Natural killer cell treated with Interleukin-12 subunit alpha and Interleukin-12 subunit beta and Interleukin-15 and Interleukin-18, amount 100 ng/mL, for 72 hours (primary cell): ENCODE measurements around the gene EXOSC10. TPM values are rescaled to one million over a fixed set of nuclear protein-coding genes. Genes with fewer than 3 reads are reported as not detected.
"Not testable (repeated sequence)": the region's sequence is repeated elsewhere in the genome, so short reads cannot be mapped to it uniquely, and the experiment has no call there.

Experiments used
- ATAC-seq, 2 donors: fragments of 150-1000 bp; cut with Tn5 transposase in 1 of 2; sonication (Bioruptor Pico), chemical (Tn5 transposase) in 1 of 2; 2 replicates each; pipeline ENCODE4 v1.10.0; 2021
- DNase-seq: peaks from one replicate; pipeline ENCODE4 v3.0.0; 2022; ENCODE audit warnings: low spot score
- H3K27ac Mint-ChIP-seq, 2 donors: 1 replicate in 1 of 2; 2 replicates in 1 of 2; pipeline ENCODE4 v1.8.0; 2022; ENCODE audit warnings: mixed read lengths in 2 of 2, mild to moderate bottlenecking in 1 of 2, moderate library complexity in 1 of 2
- H3K27me3 Mint-ChIP-seq, 2 donors: 1 replicate in 1 of 2; 2 replicates in 1 of 2; pipeline ENCODE4 v1.8.0; 2022; ENCODE audit warnings: mixed read lengths in 2 of 2
- H3K36me3 Mint-ChIP-seq: one replicate; pipeline ENCODE4 v1.8.0; 2022; ENCODE audit warnings: mixed read lengths
- H3K4me1 Mint-ChIP-seq, 2 donors: 1 replicate in 1 of 2; 2 replicates in 1 of 2; pipeline ENCODE4 v1.8.0; 2022; ENCODE audit warnings: low read depth in 2 of 2, mixed read lengths in 2 of 2, mild to moderate bottlenecking in 1 of 2
- H3K4me3 Mint-ChIP-seq: one replicate; pipeline ENCODE4 v1.8.0; 2022; ENCODE audit warnings: mixed read lengths
- H3K9me3 Mint-ChIP-seq: 2 replicates; pipeline ENCODE4 v1.8.0; 2022; ENCODE audit warnings: mixed read lengths
- total RNA-seq, 2 donors: library from RNA; stranded (reverse); gene quantifications; one replicate each; pipeline ENCODE4 v1.2.3, GENCODE V29; 2022

The EXOSC10 gene
- total RNA-seq, 2 donors from 2014 or later, result 69.6 to 120 TPM

GRCh38 chr1:11039351-11040104 is 60.1 kb downstream of the EXOSC10 start:
- no peak overlapping the region for H3K4me3 Mint-ChIP-seq
- H3K4me1 Mint-ChIP-seq, result no peaks in the 10 kb centered on the region
- no peaks in the 10 kb centered on the region for H3K27me3 Mint-ChIP-seq
- no peaks in the 10 kb centered on the region for H3K9me3 Mint-ChIP-seq
- H3K36me3 Mint-ChIP-seq, result no peaks in the 10 kb centered on the region
- DNase-seq, result no peak
- no peak for ATAC-seq
- no peak overlapping the region for H3K27ac Mint-ChIP-seq

GRCh38 chr1:11037740-11038182 is 61.9 kb downstream of the EXOSC10 start:
- H3K27me3 Mint-ChIP-seq, result no peaks in the 10 kb centered on the region
- ATAC-seq, result peak; percentile 87 to 89

GRCh38 chr1:11037019-11037739 is 62.5 kb downstream of the EXOSC10 start:
- not testable (repeated sequence) for DNase-seq

More at GRCh38 chr1:11037740-11038182, 61.9 kb downstream of the EXOSC10 start:
- no peak overlapping the region for H3K4me3 Mint-ChIP-seq
- no peaks in the 10 kb centered on the region for H3K36me3 Mint-ChIP-seq
- H3K27ac Mint-ChIP-seq, result no peak overlapping the region
- H3K4me1 Mint-ChIP-seq, result no peaks in the 10 kb centered on the region
- no peaks in the 10 kb centered on the region for H3K9me3 Mint-ChIP-seq
- peak; percentile 86 for DNase-seq

GRCh38 chr1:11031624-11032262 is 67.9 kb downstream of the EXOSC10 start:
- ATAC-seq (no peak), DNase-seq (no peak)
- Mint-ChIP-seq H3K9me3 (no peaks in the 10 kb centered on the region), H3K27ac (no peak overlapping the region), H3K36me3 (peaks cover 4% of the 10 kb centered on the region), H3K27me3 (no peaks in the 10 kb centered on the region), H3K4me1 (peaks cover 0 to 3% of the 10 kb centered on the region in 2 donors), H3K4me3 (no peak overlapping the region)

More at GRCh38 chr1:11037019-11037739, 62.5 kb downstream of the EXOSC10 start:
- H3K4me3 Mint-ChIP-seq, H3K36me3 Mint-ChIP-seq, H3K9me3 Mint-ChIP-seq, ATAC-seq, H3K4me1 Mint-ChIP-seq, H3K27me3 Mint-ChIP-seq, H3K27ac Mint-ChIP-seq: not testable (repeated sequence)

- peak overlapping the region in 1 of 2 donors; percentile 66 for H3K27ac Mint-ChIP-seq
- H3K4me1 Mint-ChIP-seq, result peaks cover 0 to 5% of the 10 kb centered on the region in 2 donors
- ATAC-seq (no peak), DNase-seq (no peak)
- no peaks in the 10 kb centered on the region for H3K9me3 Mint-ChIP-seq
- no peak overlapping the region for H3K4me3 Mint-ChIP-seq
- H3K27me3 Mint-ChIP-seq, result no peaks in the 10 kb centered on the region
- H3K36me3 Mint-ChIP-seq, result peaks cover 4% of the 10 kb centered on the region
These were observed 68.8 kb downstream of the EXOSC10 start for GRCh38 chr1:11030865-11031264.

GRCh38 chr1:11028018-11028417 is 71.7 kb downstream of the EXOSC10 start:
- peaks cover 20% of the 10 kb centered on the region for H3K36me3 Mint-ChIP-seq
- no peaks in the 10 kb centered on the region for H3K27me3 Mint-ChIP-seq
- no peaks in the 10 kb centered on the region for H3K9me3 Mint-ChIP-seq
- H3K4me3 Mint-ChIP-seq, result no peak overlapping the region
- ATAC-seq (no peak), DNase-seq (no peak)
- peaks cover 16 to 17% of the 10 kb centered on the region in 2 donors for H3K4me1 Mint-ChIP-seq
- H3K27ac Mint-ChIP-seq, result no peak overlapping the region

GRCh38 chr1:11027316-11027715 is 72.4 kb downstream of the EXOSC10 start:
- Mint-ChIP-seq H3K9me3 (no peaks in the 10 kb centered on the region), H3K27me3 (no peaks in the 10 kb centered on the region), H3K36me3 (peaks cover 26% of the 10 kb centered on the region), H3K4me1 (peaks cover 18% of the 10 kb centered on the region in 2 donors), H3K4me3 (no peak overlapping the region), H3K27ac (no peak overlapping the region)
- DNase-seq, result no peak
- no peak for ATAC-seq

GRCh38 chr1:11026903-11027302 is 72.8 kb downstream of the EXOSC10 start:
- Mint-ChIP-seq H3K9me3 (no peaks in the 10 kb centered on the region), H3K4me3 (no peak overlapping the region), H3K27ac (no peak overlapping the region), H3K4me1 (peaks cover 18 to 20% of the 10 kb centered on the region in 2 donors), H3K36me3 (peaks cover 30% of the 10 kb centered on the region), H3K27me3 (no peaks in the 10 kb centered on the region)
- no peak for DNase-seq
- no peak for ATAC-seq

GRCh38 chr1:11026052-11026451 is 73.6 kb downstream of the EXOSC10 start:
- DNase-seq (no peak), ATAC-seq (no peak)
- Mint-ChIP-seq H3K4me3 (no peak overlapping the region), H3K36me3 (peaks cover 32% of the 10 kb centered on the region), H3K9me3 (no peaks in the 10 kb centered on the region), H3K27me3 (no peaks in the 10 kb centered on the region), H3K4me1 (peaks cover 18 to 21% of the 10 kb centered on the region in 2 donors), H3K27ac (peak overlapping the region in 1 of 2 donors; percentile 17)

- no peaks in the 10 kb centered on the region for H3K27me3 Mint-ChIP-seq
- no peak for DNase-seq
- peaks cover 32% of the 10 kb centered on the region for H3K36me3 Mint-ChIP-seq
- H3K4me3 Mint-ChIP-seq, result no peak overlapping the region
- H3K9me3 Mint-ChIP-seq, result no peaks in the 10 kb centered on the region
- no peak overlapping the region for H3K27ac Mint-ChIP-seq
- no peak for ATAC-seq
- peaks cover 18 to 21% of the 10 kb centered on the region in 2 donors for H3K4me1 Mint-ChIP-seq
These were observed 74.1 kb downstream of the EXOSC10 start for GRCh38 chr1:11025618-11026017.

- Mint-ChIP-seq H3K9me3 (no peaks in the 10 kb centered on the region), H3K27me3 (no peaks in the 10 kb centered on the region), H3K4me1 (peaks cover 18 to 21% of the 10 kb centered on the region in 2 donors), H3K36me3 (peaks cover 36% of the 10 kb centered on the region), H3K4me3 (no peak overlapping the region), H3K27ac (peak overlapping the region in 1 of 2 donors; percentile 49)
- no peak for DNase-seq
- ATAC-seq, result no peak
These were observed 74.8 kb downstream of the EXOSC10 start for GRCh38 chr1:11024874-11025203.

- H3K9me3 Mint-ChIP-seq, result no peaks in the 10 kb centered on the region
- no peak for DNase-seq
- ATAC-seq, result no peak
- H3K27me3 Mint-ChIP-seq, result no peaks in the 10 kb centered on the region
- peaks cover 36% of the 10 kb centered on the region for H3K36me3 Mint-ChIP-seq
- H3K27ac Mint-ChIP-seq, result peak overlapping the region in 1 of 2 donors; percentile 49
- no peak overlapping the region for H3K4me3 Mint-ChIP-seq
- H3K4me1 Mint-ChIP-seq, result peaks cover 18 to 21% of the 10 kb centered on the region in 2 donors
These were observed 75.4 kb downstream of the EXOSC10 start for GRCh38 chr1:11024154-11024873.

- H3K4me3 Mint-ChIP-seq, result no peak overlapping the region
- peaks cover 44% of the 10 kb centered on the region for H3K36me3 Mint-ChIP-seq
- ATAC-seq (no peak), DNase-seq (no peak)
- H3K4me1 Mint-ChIP-seq, result peaks cover 24 to 27% of the 10 kb centered on the region in 2 donors
- no peaks in the 10 kb centered on the region for H3K27me3 Mint-ChIP-seq
- no peaks in the 10 kb centered on the region for H3K9me3 Mint-ChIP-seq
- H3K27ac Mint-ChIP-seq, result no peak overlapping the region
These were observed 76.5 kb downstream of the EXOSC10 start for GRCh38 chr1:11023201-11023600.
